Measurements from ENCODE around the gene SEC14L3.

The SEC14L3 gene

DNA sequence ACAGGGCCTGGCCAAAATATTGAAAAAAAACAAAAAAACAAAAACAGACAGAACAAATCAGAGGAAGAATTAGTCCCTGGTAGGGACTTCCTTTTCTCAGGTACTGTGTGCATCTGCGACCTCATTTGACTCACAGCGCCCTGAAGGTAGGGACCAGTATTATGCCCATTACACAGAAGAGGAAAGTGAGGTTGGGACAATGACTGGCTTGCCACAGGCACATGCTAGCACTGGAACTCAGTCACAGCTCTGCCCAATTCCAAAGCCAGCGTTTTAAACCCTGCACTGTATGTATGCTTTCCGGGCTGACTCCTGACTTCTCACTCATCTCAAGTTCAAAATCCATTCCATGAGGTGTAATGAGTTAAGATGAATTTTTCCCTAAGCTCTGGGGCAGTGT is 30.3 kb upstream of the SEC14L3 start:
- Histone ChIP-seq H3K27ac (replicated peaks) (no peak overlapping the region), H3K4me3 (replicated peaks; ENCODE audit: insufficient read depth, low read length) (no peak overlapping the region), H3K27me3 (ENCODE audit: insufficient read depth, poor library complexity, severe bottlenecking) (peaks cover 20% of the 10 kb centered on the region)
- TF ChIP-seq, protein P1, sequence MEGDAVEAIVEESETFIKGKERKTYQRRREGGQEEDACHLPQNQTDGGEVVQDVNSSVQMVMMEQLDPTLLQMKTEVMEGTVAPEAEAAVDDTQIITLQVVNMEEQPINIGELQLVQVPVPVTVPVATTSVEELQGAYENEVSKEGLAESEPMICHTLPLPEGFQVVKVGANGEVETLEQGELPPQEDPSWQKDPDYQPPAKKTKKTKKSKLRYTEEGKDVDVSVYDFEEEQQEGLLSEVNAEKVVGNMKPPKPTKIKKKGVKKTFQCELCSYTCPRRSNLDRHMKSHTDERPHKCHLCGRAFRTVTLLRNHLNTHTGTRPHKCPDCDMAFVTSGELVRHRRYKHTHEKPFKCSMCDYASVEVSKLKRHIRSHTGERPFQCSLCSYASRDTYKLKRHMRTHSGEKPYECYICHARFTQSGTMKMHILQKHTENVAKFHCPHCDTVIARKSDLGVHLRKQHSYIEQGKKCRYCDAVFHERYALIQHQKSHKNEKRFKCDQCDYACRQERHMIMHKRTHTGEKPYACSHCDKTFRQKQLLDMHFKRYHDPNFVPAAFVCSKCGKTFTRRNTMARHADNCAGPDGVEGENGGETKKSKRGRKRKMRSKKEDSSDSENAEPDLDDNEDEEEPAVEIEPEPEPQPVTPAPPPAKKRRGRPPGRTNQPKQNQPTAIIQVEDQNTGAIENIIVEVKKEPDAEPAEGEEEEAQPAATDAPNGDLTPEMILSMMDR (IDR thresholded peaks at IDR 0.05; ENCODE audit: insufficient read depth, low read length) = no peak
- TF ChIP-seq GABPA (IDR thresholded peaks at IDR 0.05; ENCODE audit: low read depth) = no peak
- no peak for TF ChIP-seq POLR2AphosphoS5 (IDR thresholded peaks at IDR 0.05; ENCODE audit: low read depth)
- no peak for TF ChIP-seq SPI1 (IDR thresholded peaks at IDR 0.05; ENCODE audit: borderline replicate concordance, low read depth)
- TF ChIP-seq, protein P2, sequence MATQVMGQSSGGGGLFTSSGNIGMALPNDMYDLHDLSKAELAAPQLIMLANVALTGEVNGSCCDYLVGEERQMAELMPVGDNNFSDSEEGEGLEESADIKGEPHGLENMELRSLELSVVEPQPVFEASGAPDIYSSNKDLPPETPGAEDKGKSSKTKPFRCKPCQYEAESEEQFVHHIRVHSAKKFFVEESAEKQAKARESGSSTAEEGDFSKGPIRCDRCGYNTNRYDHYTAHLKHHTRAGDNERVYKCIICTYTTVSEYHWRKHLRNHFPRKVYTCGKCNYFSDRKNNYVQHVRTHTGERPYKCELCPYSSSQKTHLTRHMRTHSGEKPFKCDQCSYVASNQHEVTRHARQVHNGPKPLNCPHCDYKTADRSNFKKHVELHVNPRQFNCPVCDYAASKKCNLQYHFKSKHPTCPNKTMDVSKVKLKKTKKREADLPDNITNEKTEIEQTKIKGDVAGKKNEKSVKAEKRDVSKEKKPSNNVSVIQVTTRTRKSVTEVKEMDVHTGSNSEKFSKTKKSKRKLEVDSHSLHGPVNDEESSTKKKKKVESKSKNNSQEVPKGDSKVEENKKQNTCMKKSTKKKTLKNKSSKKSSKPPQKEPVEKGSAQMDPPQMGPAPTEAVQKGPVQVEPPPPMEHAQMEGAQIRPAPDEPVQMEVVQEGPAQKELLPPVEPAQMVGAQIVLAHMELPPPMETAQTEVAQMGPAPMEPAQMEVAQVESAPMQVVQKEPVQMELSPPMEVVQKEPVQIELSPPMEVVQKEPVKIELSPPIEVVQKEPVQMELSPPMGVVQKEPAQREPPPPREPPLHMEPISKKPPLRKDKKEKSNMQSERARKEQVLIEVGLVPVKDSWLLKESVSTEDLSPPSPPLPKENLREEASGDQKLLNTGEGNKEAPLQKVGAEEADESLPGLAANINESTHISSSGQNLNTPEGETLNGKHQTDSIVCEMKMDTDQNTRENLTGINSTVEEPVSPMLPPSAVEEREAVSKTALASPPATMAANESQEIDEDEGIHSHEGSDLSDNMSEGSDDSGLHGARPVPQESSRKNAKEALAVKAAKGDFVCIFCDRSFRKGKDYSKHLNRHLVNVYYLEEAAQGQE (IDR thresholded peaks at IDR 0.05; ENCODE audit: insufficient replicate concordance, low read depth) = no peak
- no peak for DNase-seq (ENCODE audit: low read depth in 1 of 2, low spot score in 1 of 2)

DNA sequence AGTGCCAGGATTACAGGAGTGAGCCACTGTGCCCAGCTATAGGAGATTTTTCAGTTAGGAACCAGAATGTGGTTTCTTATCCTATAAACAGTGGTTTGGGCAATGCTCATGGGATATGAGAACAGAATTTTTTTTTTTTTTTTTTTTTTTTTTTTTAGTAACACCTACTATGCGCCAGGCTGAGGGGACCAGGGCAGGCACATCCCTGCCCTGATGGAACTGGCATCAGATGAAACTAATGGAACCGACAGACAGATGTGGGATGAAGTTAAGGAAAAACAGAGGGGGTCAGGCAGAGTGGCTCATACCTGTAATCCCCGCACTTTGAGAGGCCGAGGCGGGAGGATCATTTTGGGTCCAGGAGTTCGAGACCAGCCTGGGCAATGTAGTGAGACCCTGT is 28.8 kb upstream of the SEC14L3 start:
- Histone ChIP-seq H3K27me3 (ENCODE audit: insufficient read depth, poor library complexity, severe bottlenecking) (peaks cover 20% of the 10 kb centered on the region), H3K27ac (replicated peaks) (no peak overlapping the region), H3K4me3 (replicated peaks; ENCODE audit: insufficient read depth, low read length) (no peak overlapping the region)
- no peak for DNase-seq (ENCODE audit: low read depth in 1 of 2, low spot score in 1 of 2)
- TF ChIP-seq GABPA (IDR thresholded peaks at IDR 0.05; ENCODE audit: low read depth) (no peak), POLR2AphosphoS5 (IDR thresholded peaks at IDR 0.05; ENCODE audit: low read depth) (no peak), SPI1 (IDR thresholded peaks at IDR 0.05; ENCODE audit: borderline replicate concordance, low read depth) (no peak)
- TF ChIP-seq, protein P1 (IDR thresholded peaks at IDR 0.05; ENCODE audit: insufficient read depth, low read length) = no peak
- TF ChIP-seq, protein P2 (IDR thresholded peaks at IDR 0.05; ENCODE audit: insufficient replicate concordance, low read depth) = no peak

DNA sequence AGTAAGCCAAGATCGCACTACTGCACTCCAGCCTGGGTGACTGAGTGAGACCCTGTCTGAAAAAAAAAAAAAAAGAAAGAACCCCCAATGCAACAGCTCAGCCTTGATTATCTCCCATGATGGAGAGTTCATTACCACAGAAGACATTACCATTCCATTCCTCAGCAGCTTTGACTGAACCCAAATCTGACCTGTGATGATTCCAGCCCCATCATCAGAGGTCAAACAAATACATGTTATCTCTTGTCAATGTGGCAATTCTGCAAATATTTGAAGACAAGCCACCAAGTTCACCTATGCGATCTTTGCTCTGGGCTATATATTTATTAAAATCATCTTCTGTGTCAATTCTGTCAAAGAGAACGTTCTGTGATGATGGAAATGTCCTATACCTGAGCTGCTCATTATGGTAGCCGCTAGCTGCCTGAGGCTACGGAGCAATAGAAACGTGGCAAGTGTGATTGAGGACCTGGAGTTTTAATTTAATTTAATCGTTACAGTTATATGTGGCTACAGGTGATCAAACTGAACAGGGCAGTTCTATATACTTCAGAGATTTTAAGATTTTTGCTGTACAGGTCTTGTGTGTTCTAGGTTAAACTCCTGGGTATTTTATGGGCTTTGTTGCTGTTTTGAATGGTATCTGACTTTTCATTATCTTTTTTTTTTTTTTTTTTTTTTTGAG is 25.8 kb upstream of the SEC14L3 start:
- Histone ChIP-seq H3K4me3 (replicated peaks; ENCODE audit: insufficient read depth, low read length) (no peak overlapping the region), H3K27me3 (ENCODE audit: insufficient read depth, poor library complexity, severe bottlenecking) (peaks cover 4% of the 10 kb centered on the region), H3K27ac (replicated peaks) (no peak overlapping the region)
- DNase-seq (ENCODE audit: low read depth in 1 of 2, low spot score in 1 of 2) = no peak
- TF ChIP-seq, protein P1 (IDR thresholded peaks at IDR 0.05; ENCODE audit: insufficient read depth, low read length) = no peak
- TF ChIP-seq, protein P2 (IDR thresholded peaks at IDR 0.05; ENCODE audit: insufficient replicate concordance, low read depth) = no peak
- TF ChIP-seq SPI1 (IDR thresholded peaks at IDR 0.05; ENCODE audit: borderline replicate concordance, low read depth) = no peak
- TF ChIP-seq GABPA (IDR thresholded peaks at IDR 0.05; ENCODE audit: low read depth) = no peak
- no peak for TF ChIP-seq POLR2AphosphoS5 (IDR thresholded peaks at IDR 0.05; ENCODE audit: low read depth)

Data from HL-60 (cell line).